ENCODE measurements around the gene KCNJ1.
A peak's percentile ranks its signal among the peaks of the same experiment; 100 is the strongest.

- TF ChIP-seq CTCF (IDR thresholded peaks at IDR 0.05; ENCODE audit: extremely low read depth in 1 of 2, insufficient read depth in 1 of 2, low read depth in 1 of 2, low read length in 2 of 2) (peak; percentile 43 to 44), POLR2AphosphoS5 (IDR thresholded peaks at IDR 0.05; ENCODE audit: insufficient read depth, low read depth, low read length) (no peak), MAX (IDR thresholded peaks at IDR 0.05; ENCODE audit: insufficient read depth, insufficient read length) (no peak), POLR2A (IDR thresholded peaks at IDR 0.05; ENCODE audit: low read depth, low read length) (no peak), EZH2 (IDR thresholded peaks at IDR 0.05; ENCODE audit: borderline replicate concordance, low read depth, low read length, severe bottlenecking) (no peak), MYC (IDR thresholded peaks at IDR 0.05; ENCODE audit: low read depth, low read length) (no peak), FOS (IDR thresholded peaks at IDR 0.05; ENCODE audit: borderline replicate concordance, insufficient read depth, low read length) (no peak), JUN (IDR thresholded peaks at IDR 0.05; ENCODE audit: borderline replicate concordance, insufficient read depth, insufficient read length, low read depth) (no peak)
Observed at GRCh38 chr11:128802358-128802981, 64.6 kb downstream of the KCNJ1 start.
